Type B pancreatic cell (in vitro differentiated cells): ENCODE data around the gene EVC. TPM values are rescaled to one million over a fixed set of nuclear protein-coding genes. Genes with fewer than 3 reads are reported as not detected.

ENCODE experiments used
- DNase-seq: peaks from one replicate; pipeline ENCODE4 v3.0.0; 2021; ENCODE audit warnings: mixed read lengths; ENCODE audit not compliant: unreplicated experiment; ENCODE audit errors: extremely low spot score
- H3K27ac Mint-ChIP-seq: 2 replicates; pipeline ENCODE4 v1.8.0; 2021; ENCODE audit warnings: mild to moderate bottlenecking, mixed read lengths
- H3K27me3 Mint-ChIP-seq: 2 replicates; pipeline ENCODE4 v1.8.0; 2021; ENCODE audit warnings: mixed read lengths
- H3K36me3 Mint-ChIP-seq: 2 replicates; pipeline ENCODE4 v1.8.0; 2021; ENCODE audit warnings: mixed read lengths
- H3K4me1 Mint-ChIP-seq: one replicate; pipeline ENCODE4 v1.8.0; 2021; ENCODE audit warnings: mixed read lengths; ENCODE audit not compliant: unreplicated experiment
- H3K4me3 Mint-ChIP-seq: 2 replicates; pipeline ENCODE4 v1.8.0; 2021; ENCODE audit warnings: mild to moderate bottlenecking, mixed read lengths
- H3K9me3 Mint-ChIP-seq: 2 replicates; pipeline ENCODE4 v1.8.0; 2021; ENCODE audit warnings: mixed read lengths
- total RNA-seq: library from RNA; stranded (reverse); gene quantifications from 2 replicates; pipeline ENCODE4 v1.2.1, GENCODE V29; 2021; ENCODE audit warnings: low replicate concordance
- TF ChIP-seq, protein P1 (sequence below): fragments of 200-600 bp; sonication (generic); conservative IDR thresholded peaks from 2 replicates; pipeline ENCODE4 v1.5.0; 2021; ENCODE audit warnings: antibody characterized with exemption, mild to moderate bottlenecking

Gene EVC
- total RNA-seq, 1 donor from 2014 or later, result 29.2 TPM

DNA sequence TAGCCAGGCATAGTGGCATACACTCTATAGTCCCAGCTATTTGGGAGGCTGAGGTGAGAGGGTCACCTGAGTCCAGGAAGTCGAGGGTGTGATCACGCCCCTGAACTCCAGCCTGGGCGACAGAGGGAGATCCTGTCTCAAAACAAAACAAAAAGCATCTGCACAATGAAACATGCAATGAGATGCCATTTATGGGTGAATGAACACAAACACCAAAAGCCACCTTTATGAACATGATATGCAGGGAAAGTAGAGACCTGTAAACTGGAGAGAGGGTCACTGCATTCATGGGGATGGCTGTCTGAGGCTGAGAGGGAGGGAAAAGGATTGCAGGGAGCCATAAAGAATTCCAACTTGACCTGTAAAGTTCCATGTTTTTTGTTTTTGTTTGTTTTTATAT lies 70.7 kb downstream of the EVC start:
- TF ChIP-seq, protein P1, sequence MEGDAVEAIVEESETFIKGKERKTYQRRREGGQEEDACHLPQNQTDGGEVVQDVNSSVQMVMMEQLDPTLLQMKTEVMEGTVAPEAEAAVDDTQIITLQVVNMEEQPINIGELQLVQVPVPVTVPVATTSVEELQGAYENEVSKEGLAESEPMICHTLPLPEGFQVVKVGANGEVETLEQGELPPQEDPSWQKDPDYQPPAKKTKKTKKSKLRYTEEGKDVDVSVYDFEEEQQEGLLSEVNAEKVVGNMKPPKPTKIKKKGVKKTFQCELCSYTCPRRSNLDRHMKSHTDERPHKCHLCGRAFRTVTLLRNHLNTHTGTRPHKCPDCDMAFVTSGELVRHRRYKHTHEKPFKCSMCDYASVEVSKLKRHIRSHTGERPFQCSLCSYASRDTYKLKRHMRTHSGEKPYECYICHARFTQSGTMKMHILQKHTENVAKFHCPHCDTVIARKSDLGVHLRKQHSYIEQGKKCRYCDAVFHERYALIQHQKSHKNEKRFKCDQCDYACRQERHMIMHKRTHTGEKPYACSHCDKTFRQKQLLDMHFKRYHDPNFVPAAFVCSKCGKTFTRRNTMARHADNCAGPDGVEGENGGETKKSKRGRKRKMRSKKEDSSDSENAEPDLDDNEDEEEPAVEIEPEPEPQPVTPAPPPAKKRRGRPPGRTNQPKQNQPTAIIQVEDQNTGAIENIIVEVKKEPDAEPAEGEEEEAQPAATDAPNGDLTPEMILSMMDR, result no peak
- no peak for DNase-seq
- Mint-ChIP-seq H3K27me3 (no peaks in the 10 kb centered on the region), H3K4me3 (no peak overlapping the region), H3K4me1 (no peaks in the 10 kb centered on the region), H3K27ac (no peak overlapping the region), H3K36me3 (peaks cover 31% of the 10 kb centered on the region), H3K9me3 (peaks cover 6% of the 10 kb centered on the region)

DNA sequence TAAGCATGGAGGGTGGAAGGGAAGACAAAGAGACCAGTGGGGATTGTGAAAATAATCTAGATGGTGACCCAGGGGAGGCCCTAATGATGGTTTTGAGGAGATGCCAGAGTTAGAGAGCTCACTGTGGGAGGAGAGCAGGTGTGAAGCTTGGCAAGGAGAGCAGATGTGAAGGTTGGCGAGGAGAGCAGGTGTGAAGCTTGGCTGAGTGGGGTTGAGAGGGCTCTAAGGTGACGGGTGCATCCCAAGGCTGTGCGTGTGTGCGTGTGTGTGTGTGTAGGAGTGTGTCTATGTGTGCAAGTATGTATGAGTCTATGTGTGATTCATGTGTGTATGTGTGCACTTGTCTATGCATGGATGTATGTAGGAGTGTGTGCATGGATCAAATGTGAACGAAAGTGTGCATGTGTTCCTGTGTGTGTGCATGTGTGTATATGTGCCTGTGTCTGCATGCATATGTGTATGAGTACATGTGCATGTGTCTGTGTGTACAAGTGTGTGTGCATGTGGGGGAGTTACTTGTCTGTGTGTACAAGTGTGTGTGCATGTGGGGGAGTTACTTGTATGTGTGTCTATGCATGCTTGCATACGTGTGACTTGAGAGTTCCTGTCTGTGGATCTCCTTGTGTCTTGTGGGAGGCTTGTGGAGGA lies 72.0 kb downstream of the EVC start:
- Mint-ChIP-seq H3K4me3 (no peak overlapping the region), H3K27ac (no peak overlapping the region), H3K4me1 (no peaks in the 10 kb centered on the region), H3K36me3 (peaks cover 41% of the 10 kb centered on the region), H3K27me3 (no peaks in the 10 kb centered on the region), H3K9me3 (no peaks in the 10 kb centered on the region)
- TF ChIP-seq, protein P1, result no peak
- DNase-seq, result peak; percentile 40

DNA sequence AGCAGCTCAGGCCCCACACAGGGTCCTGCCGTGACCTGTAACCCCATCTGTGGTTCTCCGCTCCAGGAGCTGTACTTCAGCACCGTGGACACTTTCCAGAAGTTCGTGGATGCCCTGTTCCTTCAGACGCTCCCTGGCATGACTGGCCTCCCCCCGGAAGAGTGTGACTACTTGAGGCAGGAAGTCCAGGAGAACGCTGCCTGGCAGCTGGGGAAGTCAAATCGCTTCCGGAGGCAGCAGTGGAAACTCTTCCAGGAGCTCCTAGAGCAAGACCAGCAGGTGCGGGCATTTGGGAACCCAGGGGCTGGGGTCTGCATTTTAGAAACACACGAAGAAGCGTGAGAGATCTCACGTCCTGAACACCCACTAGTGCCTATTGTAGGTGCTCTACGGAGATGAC lies 72.5 kb downstream of the EVC start:
- TF ChIP-seq, protein P1, result no peak
- Mint-ChIP-seq H3K36me3 (peaks cover 46% of the 10 kb centered on the region), H3K4me3 (no peak overlapping the region), H3K27me3 (no peaks in the 10 kb centered on the region), H3K4me1 (no peaks in the 10 kb centered on the region), H3K27ac (no peak overlapping the region), H3K9me3 (no peaks in the 10 kb centered on the region)
- peak; percentile 52 for DNase-seq

DNA sequence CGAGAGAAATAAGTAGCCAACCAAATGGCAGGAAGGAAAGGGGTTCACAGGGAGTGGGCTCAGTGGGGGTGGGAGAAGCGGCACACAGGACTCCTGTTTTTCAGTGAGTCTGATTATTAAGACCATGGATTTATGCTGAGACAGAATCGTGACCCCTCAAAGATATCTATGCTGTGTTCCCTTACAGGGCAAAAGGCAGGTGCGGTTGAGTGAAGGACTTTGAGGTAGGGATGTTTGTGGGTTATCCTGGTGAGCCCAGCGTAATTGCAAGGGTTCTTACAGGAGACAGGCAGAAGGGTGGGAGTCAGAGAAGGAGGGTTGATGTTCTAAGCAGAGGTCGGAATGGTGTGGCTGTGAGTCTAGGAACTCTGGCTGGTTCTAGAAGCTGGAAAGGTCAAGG lies 73.0 kb downstream of the EVC start:
- peak; percentile 36 for DNase-seq
- Mint-ChIP-seq H3K9me3 (no peaks in the 10 kb centered on the region), H3K4me1 (no peaks in the 10 kb centered on the region), H3K27ac (no peak overlapping the region), H3K36me3 (peaks cover 49% of the 10 kb centered on the region), H3K27me3 (no peaks in the 10 kb centered on the region), H3K4me3 (no peak overlapping the region)
- TF ChIP-seq, protein P1, result no peak

DNA sequence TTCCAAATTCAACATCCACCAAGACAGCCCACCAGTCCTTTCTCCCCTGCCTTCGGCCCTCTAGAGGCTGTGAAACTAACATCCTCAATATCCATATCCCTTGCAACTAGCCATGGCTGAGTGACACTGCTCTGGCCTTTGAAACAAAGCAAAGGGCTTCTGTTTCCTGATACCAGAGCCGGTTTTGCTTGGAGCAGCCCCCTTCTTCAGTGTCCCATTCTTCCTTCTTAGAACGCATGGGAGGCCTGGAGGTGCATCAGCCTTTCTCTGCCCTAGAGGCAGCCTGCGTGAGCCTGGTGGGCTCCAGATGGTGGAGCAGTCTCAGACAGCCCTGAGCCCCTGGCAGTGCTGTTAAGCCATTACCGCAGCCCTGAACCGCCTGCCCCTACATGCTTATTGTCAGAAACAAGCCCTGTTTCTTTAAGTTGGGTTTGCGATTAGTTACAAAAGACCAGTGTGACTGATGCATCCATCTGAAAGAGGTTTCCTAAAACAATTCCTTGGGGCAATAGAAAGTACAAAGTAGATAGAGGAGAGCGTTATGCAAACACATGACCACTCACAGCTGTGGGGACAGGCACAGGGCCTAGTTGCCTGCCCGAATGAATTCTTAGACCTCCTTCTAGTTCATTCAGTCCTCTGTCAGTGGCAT lies 74.1 kb downstream of the EVC start:
- no peak overlapping the region for H3K27ac Mint-ChIP-seq
- peaks cover 49% of the 10 kb centered on the region for H3K36me3 Mint-ChIP-seq
- TF ChIP-seq, protein P1, result no peak
- no peaks in the 10 kb centered on the region for H3K4me1 Mint-ChIP-seq
- H3K9me3 Mint-ChIP-seq, result no peaks in the 10 kb centered on the region
- no peaks in the 10 kb centered on the region for H3K27me3 Mint-ChIP-seq
- H3K4me3 Mint-ChIP-seq, result no peak overlapping the region
- peak; percentile 22 for DNase-seq
